HG03520 (cell line): Measurements from ENCODE around the gene ANKRD33.

Experiments used
- ATAC-seq: cut with Tn5 transposase; IDR thresholded peaks from one replicate; pipeline ENCODE4 v1.9.1; 2021; ENCODE audit warnings: mild to moderate bottlenecking, moderate library complexity; ENCODE audit not compliant: unreplicated experiment

Gene ANKRD33

GRCh38 chr12:51855586-51856428 lies 32.1 kb upstream of the ANKRD33 start:
- no peak for ATAC-seq

DNA sequence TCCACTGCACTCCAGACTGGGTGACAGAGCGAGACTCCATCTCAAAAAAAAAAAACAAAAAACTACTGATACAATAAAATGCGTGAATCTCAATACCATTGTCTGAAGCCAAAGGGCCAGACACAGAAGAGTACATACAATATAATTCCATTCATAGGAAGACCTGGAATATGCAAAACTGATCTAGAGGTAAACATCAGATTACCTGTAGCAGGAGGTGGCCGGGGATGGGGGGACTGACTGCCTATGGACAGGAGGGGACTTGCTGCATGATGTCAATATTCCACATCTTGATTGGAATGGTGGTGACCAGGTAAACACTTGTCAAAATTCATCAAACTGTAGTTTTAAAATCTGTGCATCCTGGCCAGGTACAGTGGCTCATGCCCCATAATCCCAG lies 26.9 kb upstream of the ANKRD33 start:
- ATAC-seq: no peak

- ATAC-seq: no peak
Observed at GRCh38 chr12:51862947-51863346, 25.0 kb upstream of the ANKRD33 start.

DNA sequence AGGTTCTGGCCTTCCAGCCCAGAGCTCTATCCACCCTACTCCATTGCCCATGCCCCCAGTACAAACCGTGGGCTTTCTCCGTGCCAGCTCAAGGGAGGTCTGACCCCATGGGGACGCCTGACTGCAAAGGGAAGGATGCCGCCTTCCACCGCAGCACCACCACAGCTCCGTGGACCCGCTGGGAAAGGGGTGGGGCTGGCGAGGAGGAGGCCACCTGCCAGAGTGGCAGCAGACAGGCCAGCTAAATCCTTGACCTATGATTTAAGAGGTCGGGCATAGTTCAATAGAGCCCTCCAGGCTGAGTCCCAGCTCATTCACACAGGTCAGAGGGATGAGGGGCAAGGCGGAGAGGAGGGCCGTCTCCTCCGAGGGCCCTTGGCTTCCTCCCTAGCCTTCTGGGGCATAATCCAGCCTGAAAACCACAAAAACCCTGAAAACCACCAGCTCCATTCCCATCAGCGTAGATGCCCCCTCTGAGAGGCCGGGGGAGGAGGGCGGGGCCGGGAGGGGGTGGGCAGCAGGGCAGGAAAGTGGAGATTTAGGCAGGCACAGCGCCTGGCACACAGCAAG lies 24.5 kb upstream of the ANKRD33 start:
- no peak for ATAC-seq

GRCh38 chr12:51863933-51864832 lies 23.7 kb upstream of the ANKRD33 start:
- no peak for ATAC-seq

DNA sequence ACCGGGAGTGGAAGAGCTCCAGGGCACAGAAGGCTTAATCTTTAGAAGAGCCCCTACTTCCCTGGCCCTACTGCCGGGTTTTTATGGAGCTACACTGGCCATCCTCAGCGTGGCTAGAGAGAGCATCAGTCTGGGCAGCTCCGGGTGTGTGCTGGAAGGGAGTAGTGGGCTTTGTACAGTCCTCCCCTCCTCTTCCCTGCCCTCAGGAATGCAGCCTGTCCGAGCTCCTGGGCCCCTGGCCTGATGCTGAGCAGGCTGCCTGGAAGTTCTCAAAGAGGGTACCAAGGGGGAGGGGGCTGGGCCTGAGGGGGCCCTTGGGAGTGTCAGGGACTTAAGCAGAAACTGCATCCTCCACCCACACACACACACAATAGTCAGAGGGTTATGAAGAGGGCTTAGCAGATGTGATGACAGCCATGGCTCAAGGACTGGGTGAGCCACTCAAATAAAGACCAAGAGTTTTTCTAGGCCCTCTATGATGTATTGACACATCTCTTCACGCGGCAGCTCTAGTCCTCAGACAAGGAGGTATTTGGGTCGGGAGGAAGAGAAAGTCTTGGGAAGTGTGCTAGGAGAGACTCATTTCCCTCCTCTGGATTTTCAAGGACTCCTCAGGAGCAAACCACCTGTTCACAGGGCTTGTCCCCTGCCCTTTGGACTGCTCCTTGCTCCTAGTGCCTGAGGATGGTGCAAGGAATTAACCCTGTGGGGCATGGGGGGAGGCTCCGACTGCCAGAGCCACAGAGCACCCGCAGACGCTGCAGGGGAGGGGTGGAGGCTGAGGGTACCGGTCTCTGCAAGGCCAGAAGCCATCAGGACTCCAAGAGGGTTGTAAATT lies 22.9 kb upstream of the ANKRD33 start:
- no peak for ATAC-seq

DNA sequence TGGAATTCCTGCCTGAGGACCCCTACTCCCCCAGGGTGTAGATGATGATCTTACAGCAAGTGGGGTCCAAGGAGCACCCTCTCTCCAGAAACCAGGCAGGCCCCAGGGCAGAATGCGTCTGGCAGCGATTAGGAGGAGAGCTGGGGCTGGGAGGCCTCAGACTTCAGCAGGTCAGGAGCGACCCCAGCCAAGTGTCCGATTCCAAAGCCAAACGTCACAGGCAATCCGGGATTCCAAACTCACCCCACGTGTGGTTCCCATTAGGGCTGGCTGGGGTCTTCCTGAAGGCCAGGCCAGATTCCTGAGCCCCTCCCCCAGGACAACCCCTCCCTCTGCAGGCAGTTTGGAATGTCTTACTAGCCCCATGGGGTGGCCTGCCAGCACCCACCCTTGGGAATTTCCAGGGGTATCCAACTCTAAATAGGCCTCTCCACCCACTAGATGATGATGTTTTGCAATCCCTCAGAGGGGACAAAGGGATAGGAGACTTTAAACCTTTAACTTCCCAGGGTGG lies 22.1 kb upstream of the ANKRD33 start:
- ATAC-seq: no peak

DNA sequence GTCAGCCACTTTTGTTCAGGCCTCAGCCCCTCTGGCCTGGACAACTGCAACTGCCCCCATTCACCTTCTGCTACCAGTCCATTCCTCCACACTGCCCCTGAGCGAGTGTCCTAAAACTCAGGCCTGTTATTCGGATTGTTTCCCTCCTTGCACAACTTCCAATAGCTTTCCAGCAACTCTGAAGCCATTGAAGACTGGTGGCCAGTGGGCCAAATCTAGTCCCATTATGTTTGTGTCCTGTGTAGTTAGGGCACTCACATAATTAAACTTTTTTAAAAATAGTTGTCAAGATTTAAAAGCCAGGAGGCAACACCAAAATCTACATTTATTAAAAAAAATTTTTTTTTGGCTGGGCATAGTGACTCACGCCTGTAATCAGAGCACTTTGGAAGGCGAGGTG lies 21.6 kb upstream of the ANKRD33 start:
- no peak for ATAC-seq

DNA sequence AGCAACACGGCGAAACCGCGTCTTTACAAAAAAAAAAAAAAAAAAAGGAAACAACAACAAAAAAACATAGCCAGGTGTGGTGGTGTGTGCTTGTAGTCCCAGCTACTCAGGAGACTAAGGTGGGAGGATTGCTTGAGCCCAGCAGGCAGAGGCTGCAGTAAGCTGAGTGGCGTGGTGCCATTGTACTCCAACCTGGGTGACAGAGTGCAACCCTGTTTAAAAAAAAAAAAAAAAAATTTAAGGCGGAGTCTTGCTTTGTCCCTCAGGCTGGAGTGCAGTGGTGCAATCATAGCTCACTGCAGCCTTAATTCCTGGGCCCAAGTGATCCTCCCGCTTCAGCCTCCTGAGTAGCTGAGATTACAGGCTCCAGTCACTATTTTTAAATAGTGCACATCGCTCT lies 21.1 kb upstream of the ANKRD33 start:
- no peak for ATAC-seq

DNA sequence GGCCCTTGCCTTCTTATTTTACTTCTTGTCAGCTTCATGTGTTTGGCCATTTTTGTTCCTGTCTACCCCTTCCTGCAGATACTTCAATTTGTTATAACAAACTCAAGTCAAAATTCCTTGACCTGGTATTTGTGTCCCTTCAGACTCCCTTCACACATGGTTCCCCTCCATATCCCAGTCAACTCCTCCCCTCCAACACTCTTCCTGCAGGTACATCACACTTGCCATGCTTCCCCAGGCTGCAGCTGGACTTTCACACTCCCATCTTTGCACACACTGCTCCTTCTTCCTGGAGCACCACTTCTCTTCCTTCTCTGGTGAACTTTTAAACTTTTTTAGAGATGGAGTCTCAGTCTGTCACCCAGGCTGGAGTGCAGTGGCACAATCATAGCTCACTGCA lies 20.5 kb upstream of the ANKRD33 start:
- ATAC-seq: no peak

GRCh38 chr12:51867796-51868428 lies 20.0 kb upstream of the ANKRD33 start:
- no peak for ATAC-seq

DNA sequence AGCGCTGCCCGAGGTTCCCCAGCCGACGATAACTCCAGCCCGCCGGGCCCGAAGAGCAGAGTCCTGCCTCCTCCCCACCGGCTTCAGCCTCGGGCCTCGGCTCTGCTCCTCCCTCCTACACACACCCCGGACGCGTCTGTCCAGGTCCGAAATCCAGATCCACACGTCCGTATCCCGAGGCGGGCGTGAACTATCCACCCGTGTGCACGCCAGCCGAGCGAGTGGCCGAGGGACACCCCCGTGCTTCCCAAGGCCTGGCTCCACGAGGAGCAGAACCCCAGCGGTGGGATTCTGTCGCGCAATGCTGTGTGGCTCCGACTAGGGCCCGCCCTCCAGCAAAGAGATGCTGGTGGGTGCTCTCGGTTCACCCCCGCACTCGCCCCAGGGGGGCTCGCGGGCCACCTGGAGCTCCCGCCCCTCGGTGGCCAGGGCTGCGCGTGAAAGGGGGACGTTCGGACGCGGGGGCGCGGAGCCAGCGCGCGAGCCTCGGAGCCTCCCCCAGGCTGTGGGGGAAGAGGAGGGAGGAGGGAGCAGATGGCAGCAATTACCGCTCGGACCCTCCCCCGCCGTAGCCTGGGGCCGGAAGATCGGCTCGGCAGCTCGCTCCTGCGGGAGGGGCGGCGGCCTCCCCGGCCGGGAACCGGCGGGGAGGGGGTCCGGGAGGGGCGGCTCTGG lies 18.9 kb upstream of the ANKRD33 start:
- ATAC-seq: no peak

GRCh38 chr12:51869496-51869865 lies 18.4 kb upstream of the ANKRD33 start:
- no peak for ATAC-seq

DNA sequence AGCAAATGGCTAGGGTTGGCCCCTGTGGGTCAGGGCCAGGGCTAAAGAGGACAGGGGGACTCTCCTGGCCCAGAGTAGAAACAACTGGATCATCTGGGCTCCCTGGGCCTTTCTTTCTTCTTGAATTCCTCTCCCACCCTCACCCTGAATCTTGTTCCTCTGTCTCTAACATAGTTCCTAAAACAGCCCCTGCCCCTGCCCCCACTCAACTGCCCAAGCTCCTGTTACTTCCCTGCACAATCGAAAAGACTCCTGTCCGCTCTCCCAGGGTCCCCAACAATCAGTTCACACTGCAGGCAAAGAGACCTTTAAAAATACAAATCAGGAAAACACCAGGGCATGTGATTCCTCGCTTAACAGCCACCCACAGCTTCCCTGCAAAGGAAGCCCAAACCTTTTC lies 18.0 kb upstream of the ANKRD33 start:
- no peak for ATAC-seq

GRCh38 chr12:51870504-51870903 lies 17.4 kb upstream of the ANKRD33 start:
- no peak for ATAC-seq

DNA sequence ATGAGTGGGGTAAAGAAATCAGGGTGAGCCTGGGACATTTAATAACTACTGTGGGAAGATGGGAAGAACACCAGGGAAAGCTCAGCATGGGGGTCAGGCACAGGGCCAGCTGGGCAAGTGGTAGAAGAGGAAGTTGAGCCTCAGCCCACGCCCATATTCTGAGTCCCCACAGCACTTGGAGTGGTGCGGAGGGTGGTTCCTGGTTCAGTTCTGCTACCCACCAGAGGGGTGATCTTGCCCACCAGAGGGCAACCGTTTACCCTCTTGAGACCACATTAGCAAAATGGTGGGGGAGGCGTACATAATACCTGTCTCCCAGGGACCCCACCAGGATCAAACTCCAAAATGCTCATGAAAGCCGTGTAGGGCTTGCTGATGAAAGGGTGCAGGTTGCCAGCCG lies 16.8 kb upstream of the ANKRD33 start:
- ATAC-seq: no peak

DNA sequence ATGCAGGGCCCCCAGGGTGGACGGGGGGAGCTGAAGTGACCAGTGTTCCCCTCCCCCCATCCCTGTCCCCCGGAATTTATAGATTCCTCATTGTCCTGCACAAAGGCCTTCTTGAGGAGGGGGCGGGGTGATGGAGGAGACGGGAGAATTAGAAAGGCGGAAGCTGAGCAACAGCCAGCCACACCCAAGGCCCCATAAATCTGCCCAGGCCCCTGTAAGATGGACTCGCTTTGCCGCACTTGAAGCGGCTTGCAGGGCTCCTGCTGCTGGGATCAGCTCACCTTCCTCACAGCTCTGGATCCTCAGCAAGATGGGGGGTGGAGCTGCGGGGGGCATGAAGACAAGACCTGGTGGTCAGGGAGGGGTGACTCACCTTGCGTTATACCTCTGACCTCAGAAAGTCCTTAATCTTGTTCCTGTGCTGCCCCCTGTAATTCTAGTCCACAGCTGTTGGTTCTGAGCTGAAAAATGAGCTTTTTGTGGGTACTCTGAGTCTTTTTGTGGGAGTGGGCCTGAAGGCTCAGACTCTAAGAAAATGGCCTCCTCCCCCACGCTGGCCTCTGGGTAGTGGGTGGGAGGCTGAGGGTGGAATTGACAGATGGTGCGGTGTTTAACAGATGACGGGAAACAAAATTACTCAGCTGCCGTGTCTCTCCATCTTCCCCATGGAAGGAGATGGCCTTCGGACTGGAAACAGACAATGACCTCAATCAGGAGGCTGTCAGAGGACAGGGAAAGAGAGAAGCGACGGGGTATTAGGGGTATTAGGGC lies 15.8 kb upstream of the ANKRD33 start:
- ATAC-seq: no peak

DNA sequence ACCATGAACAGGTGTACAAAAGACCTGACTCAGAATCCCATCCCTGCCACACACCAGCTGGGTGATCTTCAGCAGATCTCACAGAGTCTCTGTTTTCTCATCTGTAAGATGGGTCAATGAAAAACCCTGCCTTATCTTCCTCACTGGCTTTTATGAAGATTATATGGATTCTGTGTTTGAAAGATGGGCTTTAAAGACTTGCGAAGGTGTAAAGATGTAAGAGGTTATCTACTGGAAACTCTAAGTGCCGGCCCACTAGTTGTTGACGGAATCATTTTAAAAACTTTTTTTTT lies 15.3 kb upstream of the ANKRD33 start:
- ATAC-seq: no peak
